ENCODE data around the gene RASSF6. TPM values are rescaled to one million over a fixed set of nuclear protein-coding genes. Genes with fewer than 3 reads are reported as not detected.
A peak's percentile ranks its signal among the peaks of the same experiment; 100 is the strongest.
"Not testable (repeated sequence)": the region's sequence is repeated elsewhere in the genome, so short reads cannot be mapped to it uniquely, and the experiment has no call there.

RASSF6 gene
- total RNA-seq, 1 donor from 2014 or later = under 0.01 TPM

DNA sequence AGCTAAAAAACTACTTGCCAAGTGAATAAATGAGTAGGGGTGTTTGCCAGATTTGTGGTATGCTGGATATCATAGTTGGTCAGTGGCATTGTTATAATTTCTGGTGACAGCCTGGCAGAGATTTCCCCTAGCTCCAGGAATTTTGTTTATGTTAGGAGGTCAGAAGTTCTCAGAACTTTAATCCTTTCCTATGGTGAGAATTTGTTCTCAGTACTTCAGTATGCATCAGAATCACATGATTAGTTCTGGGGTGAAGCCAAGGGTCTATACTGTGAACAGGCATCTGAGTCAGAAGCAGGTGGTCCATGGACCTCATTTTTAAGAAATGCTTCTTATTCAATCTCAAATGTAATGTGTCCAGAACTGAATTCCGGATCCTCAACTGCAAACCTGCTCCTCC, 10.5 kb downstream of the RASSF6 start:
- peak; percentile 48 for DNase-seq

DNA sequence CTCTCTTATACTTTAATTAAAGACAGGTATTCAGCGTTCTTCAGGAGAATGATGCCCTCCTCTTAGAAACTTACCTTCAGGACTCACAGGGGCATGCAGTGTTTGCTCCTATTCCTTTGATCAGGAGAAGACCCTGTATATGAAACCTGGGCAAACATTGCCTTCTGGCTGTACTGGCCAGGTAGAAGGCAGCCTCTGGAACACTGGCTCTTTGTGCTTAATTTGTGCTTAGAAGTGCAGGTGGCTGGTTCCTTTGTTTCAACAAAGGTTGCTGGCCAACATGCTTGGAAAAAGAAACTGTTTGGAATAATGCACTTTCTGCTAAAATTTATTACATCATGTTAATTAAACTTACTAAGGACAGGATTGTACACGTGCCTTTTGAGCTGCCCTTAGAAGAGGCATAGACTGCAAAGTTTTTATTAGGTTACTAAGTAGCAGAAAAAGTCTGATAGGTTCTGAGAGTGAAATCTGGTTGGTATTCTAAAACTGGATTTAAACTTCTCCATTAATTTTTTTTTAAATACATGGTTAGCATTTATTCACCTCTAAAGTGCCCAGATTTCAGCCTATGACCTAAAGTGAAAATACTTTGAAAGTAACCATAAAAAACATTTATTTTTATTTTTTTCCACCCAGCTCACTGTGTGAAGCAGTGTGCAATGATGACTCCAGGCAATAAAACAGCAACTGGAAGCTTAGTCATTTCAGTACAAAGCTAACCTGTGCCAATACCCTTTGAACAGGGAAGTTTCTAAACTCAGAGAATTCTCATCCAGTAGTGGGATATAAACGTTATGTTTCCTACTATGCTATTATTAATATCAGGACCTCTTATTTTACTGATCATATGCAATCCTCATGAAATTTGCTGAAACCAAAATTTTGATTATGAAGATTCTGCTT, 11.3 kb downstream of the RASSF6 start:
- peak; percentile 23 for DNase-seq

- no peak for DNase-seq
These were observed 12.7 kb downstream of the RASSF6 start for GRCh38 chr4:73607375-73608033.

- DNase-seq = no peak
These were observed 13.7 kb downstream of the RASSF6 start for GRCh38 chr4:73606465-73606974.

GRCh38 chr4:73603854-73604584, 16.2 kb downstream of the RASSF6 start:
- DNase-seq = no peak

- DNase-seq = no peak
These were observed 16.9 kb downstream of the RASSF6 start for GRCh38 chr4:73603271-73603710.

- no peak for DNase-seq
These were observed 19.3 kb downstream of the RASSF6 start for GRCh38 chr4:73600954-73601353.

DNA sequence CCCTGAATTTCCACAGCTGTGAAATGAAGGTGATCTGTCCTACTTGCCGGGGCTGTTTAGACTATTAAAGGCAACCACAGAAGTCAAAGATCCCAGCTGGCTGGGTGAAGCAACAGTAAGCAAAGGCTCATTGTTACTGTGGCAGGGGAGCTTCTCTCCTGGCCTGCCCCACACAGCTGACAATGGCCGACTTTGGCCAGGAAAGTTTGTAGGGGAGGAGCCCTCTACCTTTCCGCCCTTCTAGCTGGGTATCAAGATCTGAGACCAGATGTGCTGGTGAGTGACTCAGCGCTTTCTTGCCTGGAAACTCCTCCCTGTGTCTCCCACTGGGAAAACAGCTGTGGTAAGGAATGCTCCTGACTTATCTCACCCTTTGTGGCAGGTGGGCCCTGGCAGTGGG, 21.1 kb downstream of the RASSF6 start:
- DNase-seq = peak; percentile 15

DNA sequence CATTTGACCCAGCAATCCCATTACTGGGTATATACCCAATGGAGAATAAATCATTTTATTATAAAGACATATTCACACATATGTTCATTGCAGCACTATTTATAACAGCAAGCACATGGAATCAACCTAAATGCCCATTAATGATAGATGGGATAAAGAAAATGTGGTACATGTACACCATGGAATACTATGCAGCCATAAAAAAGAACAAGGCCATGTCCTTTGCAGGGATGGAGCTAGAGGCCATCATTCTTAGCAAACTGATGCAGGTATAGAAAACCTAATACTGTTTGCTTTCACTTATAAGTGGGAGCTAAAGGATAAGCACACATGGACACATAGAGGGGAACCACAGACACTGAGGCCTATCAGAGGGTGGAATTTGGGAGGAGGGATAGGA, 22.6 kb downstream of the RASSF6 start:
- no peak for DNase-seq

- DNase-seq = not testable (repeated sequence)
These were observed 23.1 kb downstream of the RASSF6 start for GRCh38 chr4:73597183-73597582.

DNA sequence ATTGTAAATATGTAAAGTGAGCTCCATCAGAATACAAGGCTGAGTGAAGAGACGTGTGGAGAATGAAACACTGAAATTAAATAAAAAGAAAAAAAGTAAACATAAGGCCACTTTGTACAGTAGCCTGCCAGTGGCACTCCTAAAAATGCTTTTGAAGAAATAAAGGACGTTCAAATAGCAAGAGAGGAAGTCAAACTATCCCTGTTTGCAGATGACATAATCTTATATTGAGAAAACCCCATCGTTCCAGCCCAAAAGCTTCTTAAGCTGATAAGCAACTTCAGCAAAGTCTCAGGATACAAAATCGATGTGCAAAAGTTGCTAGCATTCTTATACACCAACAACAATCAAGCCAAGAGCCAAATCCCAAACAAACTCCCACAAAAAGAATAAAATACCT, 24.2 kb downstream of the RASSF6 start:
- DNase-seq = no peak

GRCh38 chr4:73593631-73594241, 26.5 kb downstream of the RASSF6 start:
- peak; percentile 73 for DNase-seq

GRCh38 chr4:73589887-73590801, 30.1 kb downstream of the RASSF6 start:
- no peak for DNase-seq

DNA sequence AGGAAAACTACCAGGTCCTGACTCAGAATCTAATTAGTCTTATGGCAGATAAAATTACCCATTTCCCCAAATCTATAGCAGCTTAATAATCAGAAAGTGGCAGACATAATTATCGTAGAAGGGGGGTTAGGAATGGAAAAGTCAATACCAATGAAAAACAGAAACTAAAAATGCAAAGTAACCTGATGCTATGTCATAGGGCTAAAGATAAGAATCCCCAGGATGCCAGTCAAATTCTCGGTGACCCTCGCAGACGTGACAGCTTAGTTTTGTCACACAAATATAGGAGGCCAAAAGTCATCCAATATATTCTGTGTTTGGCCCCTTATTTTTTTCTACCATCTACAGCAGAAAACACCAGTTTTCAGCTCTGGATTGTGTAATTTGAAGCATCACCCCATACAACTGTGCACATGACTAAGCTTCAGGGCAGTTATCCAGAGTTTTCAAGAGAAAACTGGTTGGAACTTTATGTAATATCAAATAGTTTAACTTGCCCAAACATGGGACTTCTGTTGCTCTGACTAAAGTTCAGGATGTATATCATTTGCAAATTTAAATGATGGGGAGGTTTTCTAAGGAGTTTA, 30.9 kb downstream of the RASSF6 start:
- DNase-seq = no peak

DNA sequence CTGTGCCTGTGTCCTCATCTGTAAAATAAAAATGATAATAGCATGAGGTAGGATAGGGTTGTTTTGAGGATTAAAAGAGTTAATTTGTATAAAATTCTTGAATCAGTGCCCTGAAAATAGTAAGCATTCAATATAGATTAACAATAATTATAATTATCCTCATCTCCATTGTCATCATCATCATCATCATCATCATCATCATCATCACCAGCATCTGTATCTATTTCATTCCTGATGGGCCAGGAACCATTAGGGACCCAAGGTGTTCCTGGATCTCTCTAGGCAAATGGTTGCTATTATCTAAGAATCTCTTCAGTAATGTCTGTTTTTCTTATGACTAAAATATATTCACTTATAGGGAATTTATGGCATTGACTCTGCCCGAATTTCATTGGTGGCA, 31.6 kb downstream of the RASSF6 start:
- DNase-seq = no peak

DNA sequence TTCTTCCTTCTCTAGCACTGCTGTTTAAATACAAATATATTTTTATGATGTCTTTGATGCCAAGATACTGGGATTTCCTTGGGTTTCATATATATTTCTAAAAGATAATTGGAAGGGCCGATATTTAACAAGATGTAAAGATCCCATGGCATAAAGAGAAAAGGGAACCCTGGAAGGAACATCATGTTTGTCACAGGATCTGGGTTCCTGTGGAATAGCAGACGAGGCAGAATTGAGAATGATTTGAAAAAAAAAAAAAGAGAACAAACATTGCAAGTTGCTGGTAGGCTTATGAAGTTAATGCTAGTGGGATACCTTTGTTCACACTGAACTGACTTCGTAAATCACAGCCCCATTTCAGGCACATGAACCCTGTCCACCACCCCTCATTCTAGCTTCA, 33.6 kb downstream of the RASSF6 start:
- DNase-seq = no peak

GRCh38 chr4:73586040-73586439, 34.2 kb downstream of the RASSF6 start:
- no peak for DNase-seq

- DNase-seq = no peak
These were observed 34.9 kb downstream of the RASSF6 start for GRCh38 chr4:73585345-73585744.

DNA sequence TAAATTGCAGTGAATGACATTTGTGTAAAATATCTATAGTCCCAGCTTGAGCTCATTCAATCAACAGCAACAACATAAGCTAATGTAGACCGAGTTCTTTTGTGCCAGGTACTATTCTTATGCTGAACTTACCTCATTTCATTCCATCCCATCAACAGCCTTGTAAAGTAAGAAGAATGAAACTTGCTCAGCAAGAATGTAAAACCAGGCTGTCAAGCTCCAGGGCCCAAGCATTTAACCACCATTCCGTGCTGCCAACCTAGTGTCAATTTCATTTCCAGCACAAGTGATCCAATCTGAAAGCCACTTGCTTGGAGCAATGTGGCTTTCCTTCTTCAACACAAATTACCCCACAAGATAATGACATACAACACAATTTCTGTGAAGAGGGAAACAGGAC, 36.6 kb downstream of the RASSF6 start:
- no peak for DNase-seq

DNA sequence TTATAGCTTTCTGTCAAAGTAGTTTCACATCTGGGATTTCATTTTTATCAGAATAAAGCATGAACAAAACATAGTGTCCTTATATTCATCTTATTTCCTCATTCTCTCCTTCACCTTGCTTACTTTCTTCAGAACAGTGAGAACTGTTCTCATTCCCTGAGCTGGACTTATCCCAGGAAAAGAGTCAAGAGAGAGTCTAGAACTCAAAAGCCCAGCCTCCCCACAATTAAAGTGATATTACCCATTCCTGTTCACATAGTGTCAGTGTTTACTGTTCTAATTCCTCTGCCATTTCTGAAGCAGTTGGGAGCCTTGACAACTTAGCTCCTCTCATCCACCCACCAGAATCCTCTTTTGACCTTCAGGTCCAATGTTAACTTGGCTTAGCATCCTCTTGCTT, 42.9 kb downstream of the RASSF6 start:
- no peak for DNase-seq

- no peak for DNase-seq
These were observed 43.9 kb downstream of the RASSF6 start for GRCh38 chr4:73576381-73576780.
